WTC11 (cell line): ENCODE measurements around the gene ZDHHC11.

ENCODE experiments used
- ATF1 ChIP-seq: sonication (generic); formaldehyde crosslinking; IDR thresholded peaks from 2 replicates; pipeline ENCODE4 v1.8.1; 2023; ENCODE audit warnings: mild to moderate bottlenecking, moderate library complexity, missing genetic modification reagents
- CBFB ChIP-seq: sonication (generic); formaldehyde crosslinking; IDR thresholded peaks from 2 replicates; pipeline ENCODE4 v1.8.1; 2022; ENCODE audit warnings: mild to moderate bottlenecking, low read depth, missing genetic modification reagents
- CTCF ChIP-seq: fragments of 200-600 bp; IDR thresholded peaks from 2 replicates; pipeline ENCODE4 v1.8.0; 2022; ENCODE audit warnings: antibody characterized with exemption
- MAX ChIP-seq: sonication (generic); formaldehyde crosslinking; IDR thresholded peaks from 2 replicates; pipeline ENCODE4 v1.8.0; 2022; ENCODE audit warnings: mild to moderate bottlenecking, missing genetic modification reagents
- MXD4 ChIP-seq: fragments of 250-450 bp; sonication (Bioruptor Pico); IDR thresholded peaks from 2 replicates; pipeline ENCODE4 v1.8.0; 2021; ENCODE audit warnings: mild to moderate bottlenecking, moderate library complexity, borderline replicate concordance
- NR3C1 ChIP-seq: sonication (generic); formaldehyde crosslinking; conservative IDR thresholded peaks from 2 replicates; pipeline ENCODE4 v1.8.1; 2023; ENCODE audit warnings: low read depth, mild to moderate bottlenecking, missing genetic modification reagents
- SMAD3 ChIP-seq: sonication (generic); formaldehyde crosslinking; IDR thresholded peaks from 2 replicates; pipeline ENCODE4 v1.8.0; 2022; ENCODE audit warnings: missing genetic modification reagents, mild to moderate bottlenecking, borderline replicate concordance
- USF2 ChIP-seq: sonication (generic); formaldehyde crosslinking; IDR thresholded peaks from 2 replicates; pipeline ENCODE4 v1.8.1; 2023; ENCODE audit warnings: mild to moderate bottlenecking, missing genetic modification reagents, moderate library complexity
- ZNF138 ChIP-seq: sonication (generic); formaldehyde crosslinking; conservative IDR thresholded peaks from 2 replicates; pipeline ENCODE4 v1.8.1; 2022; ENCODE audit warnings: mild to moderate bottlenecking, moderate library complexity, missing genetic modification reagents
- ZNF532 ChIP-seq: fragments of 250-450 bp; sonication (Bioruptor Pico); IDR thresholded peaks from 2 replicates; pipeline ENCODE4 v1.9.0; 2021; ENCODE audit warnings: mild to moderate bottlenecking, borderline replicate concordance

GRCh38 chr5:848671-849111, 2.1 kb downstream of the ZDHHC11 start:
- TF ChIP-seq CTCF (no peak), USF2 (CRISPR knock-in tag) (no peak), CBFB (CRISPR knock-in tag) (no peak), ATF1 (CRISPR knock-in tag) (no peak), SMAD3 (CRISPR knock-in tag) (no peak), NR3C1 (CRISPR knock-in tag) (no peak), ZNF138 (CRISPR knock-in tag) (no peak), ZNF532 (CRISPR knock-in tag) (no peak), MXD4 (CRISPR knock-in tag) (no peak), MAX (CRISPR knock-in tag) (no peak)
